Brain microvascular endothelial cell (primary cell): ENCODE results near the gene PHACTR1.
"Not testable (repeated sequence)": the region's sequence is repeated elsewhere in the genome, so short reads cannot be mapped to it uniquely, and the experiment has no call there.

Experiments used
- DNase-seq: peaks from one replicate; pipeline ENCODE4 v3.0.0-alpha.2; 2020
- H3K27ac ChIP-seq: fragments of 250-450 bp; sonication (Bioruptor Pico); 2 replicates; pipeline ENCODE4 v1.5.1; 2020; ENCODE audit warnings: mild to moderate bottlenecking, moderate library complexity
- H3K27me3 ChIP-seq: fragments of 250-450 bp; sonication (Bioruptor Pico); replicated peaks from 2 replicates; pipeline ENCODE4 v1.5.1; 2020; ENCODE audit warnings: mild to moderate bottlenecking
- H3K36me3 ChIP-seq: fragments of 250-450 bp; sonication (Bioruptor Pico); replicated peaks from 2 replicates; pipeline ENCODE4 v1.5.1; 2020; ENCODE audit warnings: mild to moderate bottlenecking
- H3K4me3 ChIP-seq: 2 replicates; pipeline ENCODE4 v1.5.1; 2011; ENCODE audit warnings: low read depth, mild to moderate bottlenecking, control low read depth, low read length, moderate library complexity
- CTCF ChIP-seq: IDR thresholded peaks from 2 replicates; pipeline ENCODE4 v1.5.1; 2011; ENCODE audit warnings: low read depth, mild to moderate bottlenecking, moderate library complexity, low read length, control low read depth, inconsistent platforms; ENCODE audit errors: missing control alignments
- in situ Hi-C: cut with HindIII; loops from 2 replicates; pipeline ENCODE4 v1.10.0; 2017; ENCODE audit warnings: low sequenced_read_pairs, low pct_ligation_motif_present

Gene PHACTR1

GRCh38 chr6:13315896-13316295 lies 599.3 kb downstream of the PHACTR1 start:
- TF ChIP-seq CTCF = no peak
- in situ Hi-C loops = no loop called here

GRCh38 chr6:13318821-13319220 lies 602.3 kb downstream of the PHACTR1 start:
- in situ Hi-C loops = no loop called here
- Histone ChIP-seq H3K27ac (no peak overlapping the region), H3K27me3 (no peaks in the 10 kb centered on the region), H3K4me3 (no peak overlapping the region), H3K36me3 (peaks cover 46% of the 10 kb centered on the region)
- no peak for DNase-seq
- no peak for TF ChIP-seq CTCF

More at GRCh38 chr6:13315896-13316295, 599.3 kb downstream of the PHACTR1 start:
- Histone ChIP-seq H3K36me3 (peaks cover 38% of the 10 kb centered on the region), H3K27me3 (no peaks in the 10 kb centered on the region), H3K4me3 (no peak overlapping the region), H3K27ac (no peak overlapping the region)
- no peak for DNase-seq

GRCh38 chr6:13319891-13320564 lies 603.5 kb downstream of the PHACTR1 start:
- DNase-seq = no peak
- no peak overlapping the region for H3K27ac ChIP-seq
- no peaks in the 10 kb centered on the region for H3K27me3 ChIP-seq
- no peak overlapping the region for H3K4me3 ChIP-seq
- TF ChIP-seq CTCF = no peak
- in situ Hi-C loops = no loop called here
- peaks cover 41% of the 10 kb centered on the region for H3K36me3 ChIP-seq

GRCh38 chr6:13326031-13326586 lies 609.5 kb downstream of the PHACTR1 start:
- in situ Hi-C loops, DNase-seq, H3K27me3 ChIP-seq, H3K27ac ChIP-seq, H3K4me3 ChIP-seq: not testable (repeated sequence)
- peaks cover 11% of the 10 kb centered on the region for H3K36me3 ChIP-seq

- DNase-seq = no peak
- Histone ChIP-seq H3K27me3 (no peaks in the 10 kb centered on the region), H3K4me3 (peak overlapping the region; percentile 91), H3K27ac (peak overlapping the region; percentile 89), H3K36me3 (peaks cover 5% of the 10 kb centered on the region)
- TF ChIP-seq CTCF = no peak
- in situ Hi-C loops = no loop called here
Observed at GRCh38 chr6:13327691-13328075, 611.1 kb downstream of the PHACTR1 start.

GRCh38 chr6:13328076-13328874 lies 611.7 kb downstream of the PHACTR1 start, which contains the start of gene TBC1D7:
Gene TBC1D7 (minus strand): TSS chr6:13328537. CDS start chr6:13326898, 1,639 bp downstream.
- in situ Hi-C loops = no loop called here
- Histone ChIP-seq H3K27me3 (no peaks in the 10 kb centered on the region), H3K4me3 (peak within 1 kb of the TSS; percentile 91), H3K27ac (peak within 1 kb of the TSS; percentile 89), H3K36me3 (peaks cover 5% of the 10 kb centered on the region)
- DNase-seq = peak; percentile 91
- peak; percentile 22 for TF ChIP-seq CTCF
